NK-92 (cell line): ENCODE measurements around the gene DMRTC2.

Experiments used
- DNase-seq: peaks from one replicate; lab custom pipeline; 2025; ENCODE audit not compliant: unreplicated experiment; lab: John Stamatoyannopoulos, UW

DMRTC2 gene

DNA sequence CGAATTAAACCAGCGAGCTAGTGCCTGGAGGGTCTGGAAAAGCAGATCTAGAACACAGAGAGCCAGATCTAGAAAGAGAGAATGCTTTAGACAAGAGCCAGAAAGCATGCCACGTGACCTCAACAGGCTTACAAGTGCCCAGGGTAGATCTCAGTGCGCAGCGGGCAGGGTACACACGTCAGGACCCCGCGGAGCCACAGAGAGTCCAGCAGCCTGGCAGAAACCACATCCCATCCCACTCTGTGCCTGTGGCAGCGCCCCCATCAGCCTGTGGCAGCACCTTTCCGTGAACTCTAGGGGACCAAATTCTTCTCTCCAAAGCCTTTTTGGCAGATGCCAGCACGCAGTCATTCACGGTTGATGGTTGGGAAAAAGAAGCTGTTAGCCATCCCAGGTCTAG is 44.1 kb downstream of the DMRTC2 start:
- no peak for DNase-seq

DNA sequence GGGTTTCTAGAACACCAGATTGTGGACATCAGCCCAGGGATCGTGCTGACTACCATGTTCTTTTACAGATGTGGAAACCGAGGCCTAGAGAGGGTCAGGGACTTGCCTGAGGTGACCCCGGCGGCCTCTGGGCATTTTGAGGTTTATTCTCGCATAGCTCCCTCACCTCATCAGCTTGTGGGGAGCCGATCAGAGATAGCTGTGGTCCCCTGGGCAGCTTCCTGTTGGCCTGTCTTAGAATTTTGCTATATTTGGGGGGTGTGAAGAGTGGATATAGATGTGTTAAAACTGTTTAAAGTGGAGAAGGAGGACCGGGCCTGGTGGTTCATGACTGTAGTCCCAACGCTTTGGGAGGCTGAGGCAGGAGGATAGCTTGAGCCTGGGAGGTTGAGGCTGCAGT is 45.1 kb downstream of the DMRTC2 start:
- no peak for DNase-seq

DNA sequence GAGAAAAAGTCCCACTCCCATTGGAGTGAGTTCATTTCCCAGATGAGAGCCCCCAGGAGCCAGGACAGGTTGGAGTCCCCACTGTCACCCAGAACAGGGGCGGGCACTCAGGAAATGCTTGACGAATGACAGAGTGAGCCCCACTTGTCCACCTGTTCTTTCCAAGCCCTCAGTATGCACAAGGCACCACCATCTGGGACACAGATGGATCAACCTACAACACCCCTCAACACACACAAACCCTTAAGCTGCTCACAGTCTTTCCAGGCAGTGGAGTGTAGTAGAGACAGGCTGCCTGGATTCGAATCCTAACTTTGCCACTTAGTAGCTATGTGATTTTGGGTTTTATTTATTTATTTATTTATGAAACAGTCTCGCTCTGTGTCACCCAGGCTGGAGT is 46.1 kb downstream of the DMRTC2 start:
- DNase-seq = no peak

DNA sequence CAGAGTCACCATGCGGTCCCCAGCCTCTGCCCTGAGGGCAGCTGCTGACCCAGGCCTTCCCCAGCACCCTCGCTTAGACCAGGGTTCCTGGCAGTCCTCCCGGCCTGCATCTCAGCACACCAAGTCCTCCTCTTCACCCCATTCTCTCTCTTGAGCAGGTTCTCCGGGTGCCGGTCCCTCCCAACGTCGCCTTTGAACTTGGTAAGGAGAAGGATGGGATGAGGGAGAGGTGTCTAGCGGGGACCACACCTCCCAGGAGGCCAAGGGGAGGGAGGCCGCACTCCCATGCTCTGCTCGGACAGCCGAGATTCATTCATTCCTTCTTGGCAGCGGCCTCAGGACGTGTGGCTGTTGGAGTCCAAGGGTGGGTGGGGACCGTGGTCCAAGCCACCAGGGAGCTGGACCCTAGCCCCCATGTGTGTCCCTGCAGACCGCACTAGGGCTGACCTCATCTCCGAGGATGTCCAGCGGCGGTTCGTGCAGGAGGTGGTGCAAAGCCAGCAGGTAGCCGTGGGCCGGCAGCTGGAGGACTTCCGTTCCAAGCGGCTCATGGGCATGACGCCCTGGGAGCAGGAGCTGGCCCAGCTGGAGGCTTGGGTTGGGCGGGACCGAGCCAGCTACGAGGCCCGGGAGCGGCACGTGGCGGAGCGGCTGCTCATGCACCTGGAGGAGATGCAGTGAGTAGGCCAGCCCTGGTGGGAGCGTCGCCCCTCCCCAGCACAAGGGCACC is 47.5 kb downstream of the DMRTC2 start:
- no peak for DNase-seq

DNA sequence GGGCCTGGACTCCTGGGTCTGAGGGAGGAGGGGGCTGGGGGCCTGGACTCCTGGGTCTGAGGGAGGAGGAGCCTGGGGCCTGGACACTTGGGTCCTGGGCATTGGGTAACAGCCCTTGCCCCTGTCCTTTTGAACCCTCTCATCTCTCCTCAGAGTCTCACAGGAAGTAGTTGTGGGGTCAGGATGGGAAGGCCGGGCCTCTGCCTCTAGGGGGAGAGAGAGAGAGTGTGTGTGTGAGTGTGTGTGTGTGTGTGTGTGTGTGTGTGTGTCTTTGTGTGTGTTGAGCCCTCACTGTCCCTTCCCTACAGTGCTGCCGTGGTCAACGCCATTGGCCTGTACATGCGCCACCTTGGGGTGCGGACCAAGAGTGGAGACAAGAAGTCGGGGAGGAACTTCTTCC is 49.1 kb downstream of the DMRTC2 start:
- DNase-seq = no peak

DNA sequence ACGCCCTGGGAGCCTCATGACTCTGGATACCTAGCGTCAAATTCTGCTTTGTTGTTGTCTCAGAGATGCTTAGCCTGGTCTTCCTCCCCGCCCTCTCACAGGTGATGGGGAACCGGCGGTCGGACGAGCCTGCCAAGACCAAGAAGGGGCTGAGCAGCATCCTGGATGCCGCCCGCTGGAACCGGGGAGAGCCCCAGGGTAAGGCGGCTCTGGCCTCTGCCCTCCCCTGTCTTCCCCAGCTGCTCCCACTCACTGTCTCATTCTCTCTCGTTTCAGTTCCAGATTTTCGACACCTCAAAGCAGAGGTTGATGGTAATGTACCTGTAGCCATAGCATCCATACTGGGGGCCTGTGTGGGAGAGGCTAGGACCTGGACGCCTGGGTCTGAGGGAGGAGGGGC is 49.5 kb downstream of the DMRTC2 start:
- no peak for DNase-seq

DNA sequence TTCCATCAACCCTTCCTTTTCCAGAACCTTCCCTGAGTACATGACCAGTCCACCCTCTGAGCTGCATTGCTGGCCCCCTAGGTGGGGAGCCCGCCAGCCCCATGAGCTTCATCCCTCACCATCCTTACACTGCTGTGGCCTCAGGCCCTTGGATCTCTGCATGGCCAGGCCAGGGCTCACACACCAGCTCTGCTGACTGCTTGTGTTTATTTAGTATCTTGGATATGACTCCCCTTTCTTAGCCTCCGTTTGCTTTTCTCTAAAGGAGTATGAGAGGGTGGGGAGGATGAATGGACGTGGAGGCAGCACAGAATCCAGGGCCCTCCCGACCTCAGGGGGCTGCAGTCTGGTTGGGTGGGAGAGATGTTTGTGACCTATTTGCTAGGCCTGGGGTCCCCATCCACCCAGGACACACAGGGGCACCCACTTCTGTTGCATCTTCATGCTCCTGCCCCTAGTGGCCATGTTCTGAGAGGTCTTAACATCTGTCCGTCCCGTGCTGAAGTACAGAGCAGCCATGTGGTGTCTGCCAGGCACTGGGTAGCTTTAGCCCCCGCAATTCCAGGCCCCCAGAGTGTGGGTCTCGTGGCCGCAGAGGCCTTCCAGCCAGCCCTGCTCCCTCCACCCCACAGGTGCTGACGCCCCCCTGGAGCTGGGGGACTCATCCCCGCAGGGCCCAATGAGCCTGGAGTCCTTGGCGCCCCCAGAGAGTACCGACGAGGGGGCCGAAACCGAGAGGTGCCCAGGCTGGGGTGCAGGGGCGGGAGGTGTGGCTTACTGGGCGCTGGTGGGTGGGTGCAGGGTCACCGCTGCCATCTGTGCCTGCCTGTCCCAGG is 51.1 kb downstream of the DMRTC2 start:
- no peak for DNase-seq

DNA sequence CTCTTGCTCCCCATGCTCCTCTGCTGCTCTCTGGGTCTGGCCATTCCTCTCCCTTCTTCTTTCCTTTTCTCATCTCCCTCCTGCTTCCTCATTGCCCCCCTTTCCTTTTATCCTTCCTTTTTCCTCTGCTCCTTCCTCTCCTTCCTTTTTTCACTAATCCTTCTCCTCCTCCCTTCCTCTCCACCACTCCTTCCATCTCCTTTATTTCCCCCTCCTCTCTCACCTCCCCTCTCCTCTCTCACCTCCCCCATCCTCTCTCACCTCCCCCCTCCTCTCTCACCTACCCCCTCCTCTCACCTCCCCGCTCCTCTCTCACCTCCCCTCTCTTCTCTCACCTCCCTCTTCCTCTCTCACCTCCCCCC is 51.7 kb downstream of the DMRTC2 start:
- no peak for DNase-seq

GRCh38 chr19:41897181-41897580 is 52.3 kb downstream of the DMRTC2 start:
- no peak for DNase-seq

DNA sequence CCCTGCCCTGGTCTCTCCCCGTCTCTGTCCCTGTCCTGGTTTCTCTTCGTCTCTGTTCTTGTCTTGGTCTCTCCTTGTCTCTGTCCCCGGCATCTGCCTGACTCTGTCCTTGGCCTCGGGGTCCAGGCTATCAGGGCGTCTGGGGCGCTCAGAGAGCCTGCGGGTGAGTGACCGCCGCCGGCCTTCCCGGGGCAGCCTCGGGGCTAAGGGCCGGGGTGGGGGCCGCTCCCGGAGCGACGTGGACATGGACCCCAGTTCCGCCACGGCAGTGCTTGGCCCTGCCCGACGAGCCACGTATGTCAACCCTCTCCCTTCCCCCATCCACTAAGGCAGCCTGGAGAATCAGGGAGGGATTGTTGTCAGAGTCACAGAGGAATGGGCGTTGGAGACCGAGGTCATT is 53.0 kb downstream of the DMRTC2 start:
- DNase-seq = no peak

DNA sequence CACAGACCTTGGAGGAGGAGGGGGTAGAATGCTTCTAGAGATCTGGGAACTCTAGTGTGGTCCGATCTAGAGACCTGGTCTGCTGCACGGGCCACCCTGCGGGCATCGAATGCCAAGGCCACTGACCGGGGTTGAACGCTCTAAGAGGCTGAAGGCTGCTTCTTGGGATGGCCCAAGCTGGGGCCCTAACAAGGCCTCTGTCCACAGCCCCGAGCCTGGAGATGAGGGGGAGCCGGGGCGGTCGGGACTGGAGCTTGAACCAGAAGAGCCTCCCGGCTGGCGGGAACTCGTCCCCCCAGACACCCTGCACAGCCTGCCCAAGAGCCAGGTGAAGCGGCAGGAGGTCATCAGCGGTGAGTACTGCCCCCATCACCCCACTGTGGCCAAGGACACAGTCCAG is 53.4 kb downstream of the DMRTC2 start:
- DNase-seq = no peak
